ENCODE measurements around the gene TLCD4.

- TF ChIP-seq, protein P1, sequence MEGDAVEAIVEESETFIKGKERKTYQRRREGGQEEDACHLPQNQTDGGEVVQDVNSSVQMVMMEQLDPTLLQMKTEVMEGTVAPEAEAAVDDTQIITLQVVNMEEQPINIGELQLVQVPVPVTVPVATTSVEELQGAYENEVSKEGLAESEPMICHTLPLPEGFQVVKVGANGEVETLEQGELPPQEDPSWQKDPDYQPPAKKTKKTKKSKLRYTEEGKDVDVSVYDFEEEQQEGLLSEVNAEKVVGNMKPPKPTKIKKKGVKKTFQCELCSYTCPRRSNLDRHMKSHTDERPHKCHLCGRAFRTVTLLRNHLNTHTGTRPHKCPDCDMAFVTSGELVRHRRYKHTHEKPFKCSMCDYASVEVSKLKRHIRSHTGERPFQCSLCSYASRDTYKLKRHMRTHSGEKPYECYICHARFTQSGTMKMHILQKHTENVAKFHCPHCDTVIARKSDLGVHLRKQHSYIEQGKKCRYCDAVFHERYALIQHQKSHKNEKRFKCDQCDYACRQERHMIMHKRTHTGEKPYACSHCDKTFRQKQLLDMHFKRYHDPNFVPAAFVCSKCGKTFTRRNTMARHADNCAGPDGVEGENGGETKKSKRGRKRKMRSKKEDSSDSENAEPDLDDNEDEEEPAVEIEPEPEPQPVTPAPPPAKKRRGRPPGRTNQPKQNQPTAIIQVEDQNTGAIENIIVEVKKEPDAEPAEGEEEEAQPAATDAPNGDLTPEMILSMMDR (IDR thresholded peaks at IDR 0.05): no peak
- no peak for TF ChIP-seq POLR2A (IDR thresholded peaks at IDR 0.05)
Measured at GRCh38 chr1:95111014-95111413, 6.1 kb upstream of the TLCD4 start.

Data from esophagus squamous epithelium (tissue), 4 donors.